ENCODE data around the gene SUSD4. TPM values are rescaled to one million over a fixed set of nuclear protein-coding genes. Genes with fewer than 3 reads are reported as not detected.

Gene SUSD4
- total and polyA plus RNA-seq, 9 of the 15 experiments (the other 6 are each of a cell fraction or from before 2014, with no cell fraction given): 0.06 to 1.7 (median 0.09) TPM; not detected in 4

GRCh38 chr1:223233410-223234169 is 130.4 kb downstream of the SUSD4 start (continued):
- TF ChIP-seq TEAD4 (IDR thresholded peaks at IDR 0.05; ENCODE audit: low read length) (peak; percentile 88), TEAD4 (CRISPR knock-in tag; IDR thresholded peaks at IDR 0.05; ENCODE audit: borderline replicate concordance) (peak; percentile 92; the same call in 1 of the 2 replicates), PTTG1 (tag; IDR thresholded peaks at IDR 0.05; ENCODE audit: low read depth) (no peak; the same call in 1 of the 2 replicates), DMBX1 (CRISPR knock-in tag; IDR thresholded peaks at IDR 0.05; ENCODE audit: borderline replicate concordance) (peak; percentile 98), AFF1 (IDR thresholded peaks at IDR 0.05; ENCODE audit: low read depth in 1 of 2, partially characterized antibody in 2 of 2) (peak in 1 of 2 experiments; percentile 81), KLF1 (tag; IDR thresholded peaks at IDR 0.05) (no peak), ZFPM2 (CRISPR knock-in tag; IDR thresholded peaks at IDR 0.05) (no peak), ZKSCAN3 (CRISPR knock-in tag; IDR thresholded peaks at IDR 0.05) (no peak), TSC22D4 (tag; IDR thresholded peaks at IDR 0.05) (no peak), ARNT (IDR thresholded peaks at IDR 0.05) (peak; percentile 71 to 88), ATF3 (IDR thresholded peaks at IDR 0.05) (peak; percentile 92), ATF3 (CRISPR knock-in tag; conservative IDR thresholded peaks at IDR 0.05) (peak; percentile 54), ZZZ3 (IDR thresholded peaks at IDR 0.05) (no peak), ZNF584 (CRISPR knock-in tag; IDR thresholded peaks at IDR 0.05; ENCODE audit: low read depth) (peak; percentile 97)

Data from K562 (cell line).